Lower lobe of right lung (tissue), 2 donors: ENCODE measurements around the gene NFATC1. TPM values are rescaled to one million over a fixed set of nuclear protein-coding genes. Genes with fewer than 3 reads are reported as not detected.

ENCODE experiments used
- ATAC-seq, 2 donors: fragments of 200-7000 bp; cut with Tn5 transposase; one replicate each; pipeline ENCODE4 v1.9.1; 2020 to 2022; ENCODE audit warnings: mild to moderate bottlenecking in 2 of 2, moderate library complexity in 2 of 2
- DNase-seq: peaks from one replicate; pipeline ENCODE4 v3.0.0-alpha.2; 2020
- H3K27ac ChIP-seq: fragments of 200-600 bp; one replicate; pipeline ENCODE4 v1.8.0; 2022
- H3K27me3 ChIP-seq: fragments of 200-600 bp; one replicate; pipeline ENCODE4 v1.8.0; 2022; ENCODE audit warnings: low read depth
- H3K36me3 ChIP-seq: fragments of 200-600 bp; one replicate; pipeline ENCODE4 v1.8.0; 2022; ENCODE audit warnings: mild to moderate bottlenecking
- H3K4me1 ChIP-seq: fragments of 200-600 bp; one replicate; pipeline ENCODE4 v1.8.0; 2022
- H3K4me3 ChIP-seq: fragments of 200-600 bp; one replicate; pipeline ENCODE4 v1.8.0; 2022; ENCODE audit warnings: mild to moderate bottlenecking
- H3K9me3 ChIP-seq: fragments of 200-600 bp; one replicate; pipeline ENCODE4 v1.8.0; 2022
- CTCF ChIP-seq: fragments of 200-600 bp; IDR thresholded peaks from one replicate; pipeline ENCODE4 v1.8.0; 2022; ENCODE audit warnings: antibody characterized with exemption, mild to moderate bottlenecking
- intact Hi-C: fragments of 100-400 bp; cut with DNase I; formaldehyde crosslinking; loops from one replicate; pipeline ENCODE4 v1.11.0; 2022
- total RNA-seq: library from RNA; stranded (reverse); fragmentation: NEBNext Ultra II Directional; extraction: Animal tissue kit (Norgen Biotek cat#: 25700); gene quantifications from one replicate; pipeline ENCODE4 v1.2.1, GENCODE V29; 2021
- donor health status: DM: no; HTN: yes; CAD: no; lungs with severe emphysema.

The NFATC1 gene
- total RNA-seq, 1 donor from 2014 or later, result 21.4 TPM

GRCh38 chr18:79450289-79451080 is 54.8 kb downstream of the NFATC1 start:
- peaks cover 53% of the 10 kb centered on the region for H3K36me3 ChIP-seq
- H3K27me3 ChIP-seq, result no peaks in the 10 kb centered on the region
- H3K4me3 ChIP-seq, result no peak overlapping the region
- H3K9me3 ChIP-seq, result no peaks in the 10 kb centered on the region
- H3K27ac ChIP-seq, result no peak overlapping the region
- peaks cover 15% of the 10 kb centered on the region for H3K4me1 ChIP-seq
- no peak for TF ChIP-seq CTCF
- no peak for ATAC-seq
- intact Hi-C loops, result no loop called here
- DNase-seq, result no peak

- no peak overlapping the region for H3K27ac ChIP-seq
- H3K9me3 ChIP-seq, result no peaks in the 10 kb centered on the region
- intact Hi-C loops, result no loop called here
- peaks cover 15% of the 10 kb centered on the region for H3K4me1 ChIP-seq
- H3K27me3 ChIP-seq, result no peaks in the 10 kb centered on the region
- no peak for ATAC-seq
- peaks cover 57% of the 10 kb centered on the region for H3K36me3 ChIP-seq
- H3K4me3 ChIP-seq, result no peak overlapping the region
- no peak for DNase-seq
- no peak for TF ChIP-seq CTCF
These were observed 55.8 kb downstream of the NFATC1 start for GRCh38 chr18:79451237-79452125.

GRCh38 chr18:79452190-79452990 is 56.7 kb downstream of the NFATC1 start:
- Histone ChIP-seq H3K4me3 (no peak overlapping the region), H3K9me3 (no peaks in the 10 kb centered on the region), H3K27ac (no peak overlapping the region), H3K4me1 (peaks cover 15% of the 10 kb centered on the region), H3K27me3 (no peaks in the 10 kb centered on the region), H3K36me3 (peaks cover 57% of the 10 kb centered on the region)
- ATAC-seq (no peak), DNase-seq (no peak)
- TF ChIP-seq CTCF, result no peak
- intact Hi-C loops, result no loop called here

- TF ChIP-seq CTCF, result no peak
- Histone ChIP-seq H3K4me1 (peaks cover 20% of the 10 kb centered on the region), H3K36me3 (peaks cover 55% of the 10 kb centered on the region), H3K4me3 (no peak overlapping the region), H3K27ac (peak overlapping the region; percentile 54), H3K27me3 (no peaks in the 10 kb centered on the region), H3K9me3 (no peaks in the 10 kb centered on the region)
- ATAC-seq (no peak), DNase-seq (no peak)
- intact Hi-C loops, result no loop called here
These were observed 57.4 kb downstream of the NFATC1 start for GRCh38 chr18:79452991-79453645.
